C4-2B (cell line): ENCODE measurements around the gene GUCY2F.

Experiments
- H3K27ac ChIP-seq: fragments of 450-650 bp; 2 replicates; pipeline ENCODE4 v1.5.1; 2017
- CTCF ChIP-seq: fragments of 450-650 bp; conservative IDR thresholded peaks from 2 replicates; pipeline ENCODE4 v1.5.1; 2017; ENCODE audit warnings: mild to moderate bottlenecking
- ZFX ChIP-seq: fragments of 450-650 bp; IDR thresholded peaks from 2 replicates; pipeline ENCODE4 v1.6.1; 2017

GUCY2F gene

GRCh38 chrX:109346491-109346890 lies 135.4 kb downstream of the GUCY2F start:
- no peak for TF ChIP-seq CTCF
- H3K27ac ChIP-seq, result no peak overlapping the region

- TF ChIP-seq ZFX (no peak), CTCF (no peak)
These were observed 136.0 kb downstream of the GUCY2F start for GRCh38 chrX:109345856-109346255.

GRCh38 chrX:109344678-109345077 lies 137.2 kb downstream of the GUCY2F start:
- no peak for TF ChIP-seq CTCF
- TF ChIP-seq ZFX, result no peak
- H3K27ac ChIP-seq, result no peak overlapping the region

More at GRCh38 chrX:109345856-109346255, 136.0 kb downstream of the GUCY2F start:
- no peak overlapping the region for H3K27ac ChIP-seq

- TF ChIP-seq ZFX (no peak), CTCF (no peak)
These were observed 137.8 kb downstream of the GUCY2F start for GRCh38 chrX:109344101-109344500.

GRCh38 chrX:109343671-109344070 lies 138.2 kb downstream of the GUCY2F start:
- TF ChIP-seq ZFX (no peak), CTCF (no peak)
- H3K27ac ChIP-seq, result no peak overlapping the region

More at GRCh38 chrX:109344101-109344500, 137.8 kb downstream of the GUCY2F start:
- no peak overlapping the region for H3K27ac ChIP-seq

GRCh38 chrX:109336141-109336540 lies 145.7 kb downstream of the GUCY2F start:
- no peak overlapping the region for H3K27ac ChIP-seq
- TF ChIP-seq CTCF (no peak), ZFX (no peak)

GRCh38 chrX:109327251-109327650 lies 154.6 kb downstream of the GUCY2F start:
- TF ChIP-seq ZFX (no peak), CTCF (no peak)
- no peak overlapping the region for H3K27ac ChIP-seq
